Stimulated activated CD4-positive, alpha-beta T cell treated with anti-CD3 and anti-CD28 coated beads, TNF-alpha, amount 100 ng/mL, for 1 hour (primary cell): ENCODE results near the gene TAL1.

Experiments used
- DNase-seq, 3 donors: peaks; one replicate each; pipeline ENCODE4 v3.0.0-alpha.2; 2020; ENCODE audit warnings: low read depth in 3 of 3, low spot score in 1 of 3

Gene TAL1

GRCh38 chr1:47229886-47230691 is 1.9 kb downstream of the TAL1 start:
- no peak for DNase-seq

GRCh38 chr1:47229031-47229885 is 2.8 kb downstream of the TAL1 start:
- DNase-seq = no peak

DNA sequence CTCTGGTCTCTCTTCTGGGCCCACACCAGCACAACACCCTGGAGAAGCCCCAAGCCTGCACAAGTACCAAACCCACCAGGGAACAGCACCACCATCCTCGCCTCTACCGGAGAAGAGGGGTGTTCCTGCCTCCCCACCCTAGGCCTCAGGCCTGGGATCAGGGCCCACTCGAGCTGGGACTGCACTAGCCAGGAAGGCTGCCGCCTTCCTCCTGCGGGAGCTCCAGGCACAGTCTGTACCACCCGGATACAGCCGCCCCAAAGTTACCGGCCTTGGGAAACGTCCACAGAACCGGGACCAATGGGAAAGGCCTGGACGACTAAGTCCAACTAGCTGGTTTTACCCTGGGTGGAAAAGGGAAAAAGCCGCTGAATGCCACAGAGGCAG is 3.4 kb downstream of the TAL1 start:
- no peak for DNase-seq

DNA sequence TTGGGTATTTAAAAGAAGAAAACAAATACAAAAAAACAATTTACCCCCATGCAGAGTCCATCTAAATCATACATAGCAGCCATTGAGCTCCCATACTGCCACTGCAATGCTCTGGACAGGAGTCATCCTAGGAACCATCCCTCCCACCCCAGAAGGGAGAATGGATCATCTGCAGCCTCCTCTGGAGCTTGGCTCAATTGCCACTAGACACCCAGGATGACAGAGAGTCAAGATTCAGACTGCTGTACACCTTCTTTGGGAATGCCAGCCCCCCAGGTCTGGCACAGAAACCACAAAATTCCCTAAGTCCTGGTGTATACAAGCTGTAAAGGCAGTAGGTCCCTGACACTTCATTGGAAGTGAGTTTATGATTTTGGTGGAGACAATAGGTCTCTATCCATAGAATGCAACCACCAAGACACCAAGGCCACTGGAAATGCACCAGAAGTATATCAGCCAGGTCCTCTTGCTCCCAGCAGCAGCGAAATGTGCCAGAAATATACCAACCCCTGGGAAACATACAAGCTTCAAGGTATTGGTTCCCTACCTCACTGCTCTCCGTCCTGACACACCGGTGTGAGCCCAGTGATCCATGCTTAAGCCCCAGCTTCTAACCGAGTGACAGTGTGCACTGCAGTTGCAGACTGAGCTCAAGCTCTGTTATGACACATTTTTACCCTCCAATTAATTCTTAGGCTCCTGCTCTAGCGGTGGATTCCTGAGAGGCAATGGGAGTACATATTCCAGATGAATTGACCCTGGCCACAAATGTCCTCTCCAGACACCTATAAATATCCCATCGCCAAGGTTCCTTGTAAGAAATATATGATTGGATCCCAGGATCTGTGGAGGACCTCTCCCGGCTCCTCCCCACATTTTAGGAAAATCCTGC is 4.4 kb downstream of the TAL1 start:
- no peak for DNase-seq

DNA sequence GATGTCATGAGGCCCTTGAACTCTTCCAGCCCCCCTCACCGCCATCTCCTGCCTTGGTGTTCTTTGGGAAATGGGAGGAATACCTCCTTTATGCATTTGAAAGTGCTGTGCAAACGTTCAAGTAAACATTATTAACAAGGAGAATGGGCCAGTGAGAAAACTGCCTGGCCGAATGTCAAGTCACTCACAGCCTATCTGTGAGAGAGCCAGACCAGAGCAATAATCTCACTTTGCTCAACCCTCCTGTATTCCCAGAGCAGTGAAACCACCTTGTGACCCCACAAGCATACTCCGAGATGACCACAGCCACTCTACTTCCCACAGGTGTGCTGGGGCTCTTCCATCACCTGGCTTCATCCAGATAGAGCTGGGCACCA is 5.2 kb downstream of the TAL1 start:
- no peak for DNase-seq

DNA sequence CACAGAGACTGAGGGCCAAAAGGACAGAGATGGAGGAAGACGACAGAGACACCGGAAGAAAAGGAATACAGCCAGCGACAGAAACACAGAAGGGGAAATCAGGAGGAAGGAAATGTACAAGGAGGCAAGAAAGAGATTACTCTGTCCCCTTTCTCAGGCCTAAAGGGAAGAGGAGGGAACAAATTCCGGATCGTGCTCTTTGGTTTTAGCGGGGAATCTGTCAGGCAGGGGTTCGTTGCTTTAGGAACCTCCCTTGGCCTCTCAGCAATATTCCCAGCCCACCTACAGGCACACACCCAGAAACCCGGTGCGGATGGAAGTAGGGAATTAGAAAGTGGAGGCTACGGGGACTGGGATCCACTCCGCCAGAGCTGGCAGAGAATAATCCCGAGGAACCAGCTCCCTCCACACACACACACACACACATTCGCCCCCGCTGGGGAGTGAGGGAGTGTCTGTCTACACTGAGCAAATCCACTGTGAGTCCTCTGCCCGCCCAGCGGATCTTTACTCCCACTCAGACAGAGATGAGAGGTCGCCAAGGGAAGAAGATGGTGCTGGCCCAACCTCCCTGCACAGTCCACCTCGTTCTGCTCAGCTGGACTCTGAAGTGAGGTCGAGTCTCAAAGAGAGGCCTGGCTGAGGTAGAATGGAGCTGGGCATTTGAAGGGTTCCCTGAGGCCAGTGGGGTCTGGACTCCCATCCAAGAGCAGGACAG is 5.7 kb downstream of the TAL1 start:
- no peak for DNase-seq

DNA sequence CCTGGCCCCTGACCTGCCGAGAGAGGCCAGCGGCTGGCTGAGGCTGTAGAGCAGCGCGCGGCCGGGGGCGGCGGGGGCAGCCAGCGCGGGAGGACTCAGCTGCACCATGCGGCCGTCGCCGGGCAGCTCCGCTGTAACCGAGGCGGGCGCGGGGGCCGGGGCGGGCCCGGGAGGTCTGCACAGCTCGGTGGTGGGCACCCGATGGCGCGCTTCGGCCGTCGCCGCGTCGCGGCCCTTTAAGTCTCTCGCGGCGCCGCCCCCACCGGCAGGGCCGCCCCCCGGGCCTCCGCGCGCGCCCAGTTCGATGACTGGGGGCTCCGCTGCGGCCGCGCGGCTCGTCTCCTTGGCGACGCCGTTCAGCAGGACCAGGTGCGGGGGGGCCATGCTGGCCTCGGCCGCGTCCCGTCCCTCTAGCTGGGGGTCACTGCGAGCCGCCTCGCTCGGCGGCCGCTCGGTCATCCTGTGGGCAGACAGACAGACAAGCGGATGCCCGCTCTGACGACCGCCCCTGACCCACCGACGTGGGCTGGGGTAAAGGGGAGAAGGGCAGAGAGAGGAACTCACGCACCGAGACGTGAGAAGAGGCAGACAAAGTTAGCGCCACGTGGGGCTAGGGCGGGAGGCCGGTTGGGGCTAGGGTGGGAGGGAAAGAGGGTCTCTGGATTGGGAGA is 6.5 kb downstream of the TAL1 start:
- DNase-seq = no peak

DNA sequence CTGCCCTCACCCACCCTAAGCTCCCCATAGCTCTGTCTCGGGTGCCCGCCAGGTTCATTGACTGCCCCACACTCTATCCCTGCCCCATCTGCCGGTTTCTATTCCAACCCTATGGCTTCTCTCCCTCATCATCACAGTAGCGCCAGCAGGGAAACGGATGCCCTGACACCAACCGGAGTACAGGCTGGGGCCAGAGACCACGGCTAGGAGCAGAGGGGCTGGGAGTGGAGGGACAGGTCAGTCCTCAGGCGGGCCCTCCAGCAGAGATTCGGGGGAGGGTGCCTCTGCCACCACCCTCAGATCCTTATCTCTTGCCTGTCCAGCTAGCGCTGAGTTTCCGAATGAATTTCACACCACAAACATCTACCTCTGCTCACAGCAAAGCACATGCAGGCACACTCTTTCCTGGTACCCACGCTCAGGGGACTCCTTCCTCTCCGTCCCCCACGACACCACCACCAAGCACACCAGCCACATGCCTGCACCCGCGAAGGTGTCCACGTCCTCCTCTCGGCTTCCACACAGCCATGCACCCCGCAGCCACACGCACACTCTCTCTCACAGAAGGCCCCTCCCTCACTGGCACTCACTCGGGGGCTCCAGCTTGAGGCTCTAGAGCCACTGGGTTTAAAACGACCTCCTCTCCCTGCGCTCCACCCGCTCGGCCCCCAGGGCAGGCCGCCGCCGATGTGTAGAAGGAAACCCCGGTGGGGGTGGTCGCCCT is 7.2 kb downstream of the TAL1 start:
- DNase-seq = no peak

DNA sequence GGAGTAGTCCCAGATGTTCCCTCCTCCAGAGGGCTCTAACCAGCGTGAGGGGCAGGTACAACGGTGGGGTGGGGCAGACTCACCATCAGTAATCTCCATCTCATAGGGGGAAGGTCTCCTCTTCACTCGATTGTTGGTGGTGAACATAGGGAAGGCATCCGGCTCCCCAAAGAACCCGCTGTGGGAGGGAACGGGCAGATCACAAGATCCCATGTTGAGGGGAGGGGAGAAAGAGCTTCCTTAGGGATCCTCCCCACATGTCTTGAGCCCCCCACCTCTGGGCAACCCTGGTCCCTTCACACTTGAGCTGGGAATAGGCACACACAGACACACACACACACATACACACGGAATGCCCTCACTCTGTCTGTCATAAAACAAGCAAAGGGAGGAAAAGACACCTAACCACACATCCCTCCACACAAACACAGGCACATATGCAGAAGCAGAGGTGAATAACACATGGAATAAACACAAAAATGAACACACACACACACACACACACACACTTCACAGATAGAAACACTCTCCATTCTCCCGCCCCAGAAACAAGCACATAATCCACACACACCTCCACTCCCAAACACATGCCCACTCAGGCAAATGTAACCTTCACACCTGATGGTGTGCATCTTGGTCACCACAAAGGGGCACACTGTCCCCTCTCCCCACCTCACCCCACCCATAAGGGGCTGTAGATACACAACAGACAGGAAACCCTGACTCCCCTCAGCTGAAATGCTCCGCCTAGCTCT is 7.9 kb downstream of the TAL1 start:
- DNase-seq = no peak

- no peak for DNase-seq
Measured at GRCh38 chr1:47223174-47223920, 8.7 kb downstream of the TAL1 start.

DNA sequence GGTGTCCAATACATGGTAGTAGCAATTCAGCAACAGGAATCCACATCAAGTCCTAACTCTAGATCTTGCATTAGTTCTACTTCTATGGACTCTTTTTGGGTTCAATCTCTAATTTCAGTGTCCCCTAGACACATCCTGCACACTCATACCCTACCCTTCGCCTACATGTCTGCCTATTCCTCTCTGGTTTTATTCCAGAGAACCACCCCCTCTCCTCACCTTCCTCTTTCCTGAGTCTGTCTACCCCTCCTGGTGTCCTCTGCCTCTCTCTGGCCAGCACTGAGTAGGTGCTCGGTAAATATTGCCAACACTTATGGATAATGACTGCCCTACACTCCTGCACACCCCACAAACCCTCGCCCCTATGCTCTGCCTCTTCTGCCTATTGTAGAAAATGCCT is 9.5 kb downstream of the TAL1 start:
- no peak for DNase-seq

GRCh38 chr1:47219590-47220220 is 12.3 kb downstream of the TAL1 start:
- DNase-seq = no peak

DNA sequence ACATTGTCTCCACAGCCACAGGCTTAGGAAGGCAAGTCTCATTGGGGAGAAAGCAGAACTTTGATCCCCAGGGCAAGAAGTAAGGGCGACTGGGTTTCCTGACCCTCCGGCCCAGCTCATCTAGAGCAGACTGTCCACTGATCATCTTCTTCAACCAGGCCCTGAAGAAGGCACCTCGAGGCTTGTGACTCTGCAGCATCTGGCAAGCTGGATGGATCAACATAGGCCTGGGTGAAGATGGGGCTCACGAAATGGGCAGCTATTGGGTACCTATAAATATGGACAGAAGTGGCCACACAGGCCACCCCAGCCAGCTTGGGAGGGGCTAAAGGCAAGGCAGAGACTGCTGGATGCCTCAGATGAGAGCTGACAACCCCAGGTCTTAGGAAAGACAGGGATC is 13.0 kb downstream of the TAL1 start:
- no peak for DNase-seq

DNA sequence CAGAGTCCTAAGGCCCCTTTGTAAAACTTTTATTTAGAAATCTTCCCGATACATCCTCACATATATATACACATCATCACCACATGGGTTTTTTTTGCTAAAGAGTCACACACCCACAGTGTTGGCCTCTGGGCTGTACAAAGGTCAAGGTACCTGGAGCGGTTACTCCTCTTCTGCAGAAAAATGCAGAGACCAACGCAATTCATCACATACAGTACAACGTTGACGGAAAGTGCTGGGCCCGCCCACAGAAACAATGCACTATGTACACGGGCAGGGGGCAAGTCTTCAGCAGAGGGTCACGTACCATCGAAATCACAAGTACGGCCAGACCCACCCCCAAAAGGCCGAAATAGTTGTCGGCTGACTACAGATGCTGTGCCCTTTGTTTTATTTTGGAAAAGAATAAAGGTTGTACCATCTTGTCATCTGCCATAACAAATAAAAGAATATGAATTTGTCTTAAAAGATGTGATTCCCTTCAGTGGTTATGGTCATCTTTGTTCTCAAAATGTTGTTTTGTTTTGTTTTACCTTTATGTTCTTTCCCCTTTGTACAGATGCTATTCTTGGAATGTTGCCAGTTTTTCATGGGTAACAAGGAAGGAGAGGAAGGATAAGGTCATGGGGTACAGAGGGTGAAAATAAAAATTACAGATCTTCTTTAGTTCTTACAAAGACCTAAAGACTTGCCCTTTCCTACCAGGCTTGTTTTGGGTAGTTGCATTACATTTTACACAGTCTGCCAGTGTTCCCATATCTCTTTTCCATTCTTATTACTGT is 15.6 kb downstream of the TAL1 start:
- no peak for DNase-seq

DNA sequence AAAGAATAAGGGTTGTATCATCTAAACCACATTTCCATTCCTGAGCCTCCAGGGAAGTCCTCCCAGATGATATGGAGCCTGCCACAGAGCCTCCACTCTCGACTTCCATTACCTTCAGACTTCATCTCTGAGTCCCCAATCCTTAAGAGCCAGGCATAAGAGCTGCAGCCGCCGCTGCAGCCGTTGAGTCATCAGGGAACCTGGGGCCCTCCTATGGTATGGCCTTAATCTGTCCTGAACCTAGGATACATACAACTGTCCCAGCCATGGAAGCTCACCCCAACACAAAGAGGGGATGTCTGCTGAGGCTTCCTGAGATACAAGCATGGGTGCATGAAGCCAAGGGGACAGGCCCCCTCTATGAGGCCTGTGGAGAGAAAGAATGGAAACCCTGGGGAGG is 16.3 kb downstream of the TAL1 start:
- no peak for DNase-seq

GRCh38 chr1:47214549-47214948 is 17.5 kb downstream of the TAL1 start:
- DNase-seq = no peak
